ENCODE measurements around the gene USP12.

The USP12 gene

DNA sequence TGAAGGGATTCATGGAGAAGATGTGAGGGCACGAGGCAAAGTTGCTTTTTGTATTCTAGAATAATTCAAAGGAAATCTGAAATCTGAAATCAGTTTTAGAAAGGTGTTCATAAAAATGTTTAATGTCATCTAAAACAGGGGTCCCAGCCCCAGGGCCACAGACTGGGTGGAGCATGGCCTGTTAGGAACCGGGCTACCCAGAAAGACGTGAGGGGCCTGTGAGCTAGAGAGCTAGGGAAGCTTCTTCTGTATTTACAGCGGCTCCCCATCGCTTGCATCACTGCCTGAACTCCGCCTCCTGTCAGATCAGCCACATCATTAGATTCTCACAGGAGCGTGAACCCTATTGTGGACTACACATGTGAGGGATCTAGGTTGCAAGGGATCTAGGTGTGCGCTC is 151.2 kb downstream of the USP12 start:
- ATAC-seq (ENCODE audit: low read depth) = no peak
- Histone ChIP-seq H3K27me3 (ENCODE audit: insufficient read depth, poor library complexity, severe bottlenecking) (no peaks in the 10 kb centered on the region), H3K27ac (ENCODE audit: poor library complexity, severe bottlenecking) (no peak overlapping the region), H3K4me3 (ENCODE audit: severe bottlenecking) (no peak overlapping the region), H3K4me1 (ENCODE audit: insufficient read depth, poor library complexity, severe bottlenecking) (no peaks in the 10 kb centered on the region), H3K9me3 (ENCODE audit: severe bottlenecking) (no peaks in the 10 kb centered on the region), H3K36me3 (ENCODE audit: low read depth) (no peaks in the 10 kb centered on the region)
- no peak for DNase-seq (ENCODE audit: low spot score)
- TF ChIP-seq, protein P1, sequence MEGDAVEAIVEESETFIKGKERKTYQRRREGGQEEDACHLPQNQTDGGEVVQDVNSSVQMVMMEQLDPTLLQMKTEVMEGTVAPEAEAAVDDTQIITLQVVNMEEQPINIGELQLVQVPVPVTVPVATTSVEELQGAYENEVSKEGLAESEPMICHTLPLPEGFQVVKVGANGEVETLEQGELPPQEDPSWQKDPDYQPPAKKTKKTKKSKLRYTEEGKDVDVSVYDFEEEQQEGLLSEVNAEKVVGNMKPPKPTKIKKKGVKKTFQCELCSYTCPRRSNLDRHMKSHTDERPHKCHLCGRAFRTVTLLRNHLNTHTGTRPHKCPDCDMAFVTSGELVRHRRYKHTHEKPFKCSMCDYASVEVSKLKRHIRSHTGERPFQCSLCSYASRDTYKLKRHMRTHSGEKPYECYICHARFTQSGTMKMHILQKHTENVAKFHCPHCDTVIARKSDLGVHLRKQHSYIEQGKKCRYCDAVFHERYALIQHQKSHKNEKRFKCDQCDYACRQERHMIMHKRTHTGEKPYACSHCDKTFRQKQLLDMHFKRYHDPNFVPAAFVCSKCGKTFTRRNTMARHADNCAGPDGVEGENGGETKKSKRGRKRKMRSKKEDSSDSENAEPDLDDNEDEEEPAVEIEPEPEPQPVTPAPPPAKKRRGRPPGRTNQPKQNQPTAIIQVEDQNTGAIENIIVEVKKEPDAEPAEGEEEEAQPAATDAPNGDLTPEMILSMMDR (IDR thresholded peaks at IDR 0.05; ENCODE audit: poor library complexity, severe bottlenecking) = no peak

- H3K4me3 ChIP-seq (ENCODE audit: severe bottlenecking) = no peak overlapping the region
- ATAC-seq (ENCODE audit: low read depth) = no peak
- no peaks in the 10 kb centered on the region for H3K4me1 ChIP-seq (ENCODE audit: insufficient read depth, poor library complexity, severe bottlenecking)
- no peaks in the 10 kb centered on the region for H3K36me3 ChIP-seq (ENCODE audit: low read depth)
- no peaks in the 10 kb centered on the region for H3K27me3 ChIP-seq (ENCODE audit: insufficient read depth, poor library complexity, severe bottlenecking)
- TF ChIP-seq, protein P1 (IDR thresholded peaks at IDR 0.05; ENCODE audit: poor library complexity, severe bottlenecking) = no peak
- DNase-seq (ENCODE audit: low spot score) = no peak
- no peak overlapping the region for H3K27ac ChIP-seq (ENCODE audit: poor library complexity, severe bottlenecking)
- H3K9me3 ChIP-seq (ENCODE audit: severe bottlenecking) = no peaks in the 10 kb centered on the region
Observed at GRCh38 chr13:27018882-27019281, 152.7 kb downstream of the USP12 start.

DNA sequence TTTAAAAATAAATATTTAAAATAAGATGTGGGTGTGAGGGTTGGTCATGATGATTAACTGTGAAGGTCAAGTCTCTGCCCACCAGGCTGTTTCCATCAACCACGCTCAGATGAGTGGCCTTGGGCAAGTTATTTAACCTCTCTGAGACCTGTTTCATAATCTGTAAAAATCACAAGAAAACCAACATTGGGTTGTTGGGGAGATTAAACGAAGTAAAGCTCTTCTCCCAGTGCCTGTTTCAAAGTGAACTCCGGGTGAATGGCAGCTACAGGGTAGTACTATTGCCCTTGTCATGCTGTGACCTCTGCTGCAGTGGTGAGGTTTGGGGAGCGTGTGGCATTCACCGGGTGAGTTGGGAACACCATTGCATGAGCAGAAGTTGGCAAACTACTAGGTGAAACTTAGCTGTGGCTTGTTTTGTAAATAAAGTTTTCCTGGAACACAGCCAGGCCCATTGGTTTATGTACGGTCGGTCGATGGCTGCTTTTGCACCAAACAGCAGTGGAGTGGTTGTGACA is 153.2 kb downstream of the USP12 start:
- Histone ChIP-seq H3K4me1 (ENCODE audit: insufficient read depth, poor library complexity, severe bottlenecking) (no peaks in the 10 kb centered on the region), H3K9me3 (ENCODE audit: severe bottlenecking) (no peaks in the 10 kb centered on the region), H3K4me3 (ENCODE audit: severe bottlenecking) (no peak overlapping the region), H3K36me3 (ENCODE audit: low read depth) (no peaks in the 10 kb centered on the region), H3K27ac (ENCODE audit: poor library complexity, severe bottlenecking) (no peak overlapping the region), H3K27me3 (ENCODE audit: insufficient read depth, poor library complexity, severe bottlenecking) (no peaks in the 10 kb centered on the region)
- TF ChIP-seq, protein P1 (IDR thresholded peaks at IDR 0.05; ENCODE audit: poor library complexity, severe bottlenecking) = no peak
- no peak for ATAC-seq (ENCODE audit: low read depth)
- no peak for DNase-seq (ENCODE audit: low spot score)

- Histone ChIP-seq H3K27ac (ENCODE audit: poor library complexity, severe bottlenecking) (no peak overlapping the region), H3K36me3 (ENCODE audit: low read depth) (no peaks in the 10 kb centered on the region), H3K9me3 (ENCODE audit: severe bottlenecking) (no peaks in the 10 kb centered on the region), H3K4me1 (ENCODE audit: insufficient read depth, poor library complexity, severe bottlenecking) (no peaks in the 10 kb centered on the region), H3K27me3 (ENCODE audit: insufficient read depth, poor library complexity, severe bottlenecking) (no peaks in the 10 kb centered on the region), H3K4me3 (ENCODE audit: severe bottlenecking) (no peak overlapping the region)
- ATAC-seq (ENCODE audit: low read depth) (no peak), DNase-seq (ENCODE audit: low spot score) (no peak)
- TF ChIP-seq, protein P1 (IDR thresholded peaks at IDR 0.05; ENCODE audit: poor library complexity, severe bottlenecking) = no peak
Observed at GRCh38 chr13:27016875-27017274, 154.7 kb downstream of the USP12 start.

All from RWPE2 (cell line).